ENCODE measurements around the gene AKNA. TPM values are rescaled to one million over a fixed set of nuclear protein-coding genes. Genes with fewer than 3 reads are reported as not detected.

AKNA gene
- total RNA-seq, 2 donors from 2014 or later, result 12.2 to 15.4 TPM

GRCh38 chr9:114366334-114367128 lies 21.3 kb downstream of the AKNA start:
- Mint-ChIP-seq H3K4me3 (no peak overlapping the region), H3K4me1 (peaks cover 15% of the 10 kb centered on the region), H3K9me3 (no peaks in the 10 kb centered on the region), H3K36me3 (ENCODE audit: low read depth) (peaks cover 18% of the 10 kb centered on the region), H3K27ac (no peak overlapping the region), H3K27me3 (ENCODE audit: insufficient read depth) (no peaks in the 10 kb centered on the region)
- no peak for DNase-seq
- no peak overlapping the region for H3K9ac ChIP-seq (ENCODE audit: extremely low read depth, low read length, poor library complexity, severe bottlenecking)
- no peaks in the 10 kb centered on the region for H3K36me3 ChIP-seq (ENCODE audit: control insufficient read depth, insufficient read depth, low read length)
- H3K4me1 ChIP-seq (ENCODE audit: control insufficient read depth, insufficient read depth, low read length), result peaks cover 6% of the 10 kb centered on the region
- H3K4me3 ChIP-seq (ENCODE audit: low read length), result no peak overlapping the region
- no peak overlapping the region for H3K27ac ChIP-seq (ENCODE audit: low read depth, low read length)
- 92 to 98% methylated on average over 9 to 10 of the region's 10 CpGs for WGBS, 2 experiments (ENCODE audit: insufficient coverage in 1 of 2, insufficient read length in 1 of 2)
- no peaks in the 10 kb centered on the region for H3K9me3 ChIP-seq (ENCODE audit: control insufficient read depth, low read length)
- TF ChIP-seq, protein P1, sequence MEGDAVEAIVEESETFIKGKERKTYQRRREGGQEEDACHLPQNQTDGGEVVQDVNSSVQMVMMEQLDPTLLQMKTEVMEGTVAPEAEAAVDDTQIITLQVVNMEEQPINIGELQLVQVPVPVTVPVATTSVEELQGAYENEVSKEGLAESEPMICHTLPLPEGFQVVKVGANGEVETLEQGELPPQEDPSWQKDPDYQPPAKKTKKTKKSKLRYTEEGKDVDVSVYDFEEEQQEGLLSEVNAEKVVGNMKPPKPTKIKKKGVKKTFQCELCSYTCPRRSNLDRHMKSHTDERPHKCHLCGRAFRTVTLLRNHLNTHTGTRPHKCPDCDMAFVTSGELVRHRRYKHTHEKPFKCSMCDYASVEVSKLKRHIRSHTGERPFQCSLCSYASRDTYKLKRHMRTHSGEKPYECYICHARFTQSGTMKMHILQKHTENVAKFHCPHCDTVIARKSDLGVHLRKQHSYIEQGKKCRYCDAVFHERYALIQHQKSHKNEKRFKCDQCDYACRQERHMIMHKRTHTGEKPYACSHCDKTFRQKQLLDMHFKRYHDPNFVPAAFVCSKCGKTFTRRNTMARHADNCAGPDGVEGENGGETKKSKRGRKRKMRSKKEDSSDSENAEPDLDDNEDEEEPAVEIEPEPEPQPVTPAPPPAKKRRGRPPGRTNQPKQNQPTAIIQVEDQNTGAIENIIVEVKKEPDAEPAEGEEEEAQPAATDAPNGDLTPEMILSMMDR (conservative IDR thresholded peaks at IDR 0.05), result no peak
- no peaks in the 10 kb centered on the region for H3K27me3 ChIP-seq (ENCODE audit: control insufficient read depth, insufficient read depth, low read length, poor library complexity, severe bottlenecking)

DNA sequence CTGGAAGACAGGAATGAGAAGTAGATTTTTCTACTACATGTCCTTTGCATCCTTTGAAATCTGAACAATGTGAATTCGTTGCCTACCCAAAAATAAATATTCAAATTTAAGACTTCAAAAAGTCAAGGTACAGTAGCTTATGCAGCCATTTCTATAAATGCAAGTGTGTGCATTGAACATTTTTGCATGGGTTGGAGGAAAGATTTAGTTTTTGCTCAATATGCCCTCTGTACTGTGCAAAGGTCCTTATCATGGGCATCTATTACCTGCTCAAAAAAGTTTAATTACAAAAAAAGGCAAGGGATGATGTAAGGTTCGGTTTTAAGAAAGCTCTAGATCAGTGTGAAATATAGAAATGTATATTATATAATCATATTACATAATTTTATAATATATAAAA lies 22.6 kb downstream of the AKNA start:
- Mint-ChIP-seq H3K36me3 (ENCODE audit: low read depth) (peaks cover 30% of the 10 kb centered on the region), H3K9me3 (no peaks in the 10 kb centered on the region), H3K4me3 (no peak overlapping the region), H3K27me3 (ENCODE audit: insufficient read depth) (no peaks in the 10 kb centered on the region), H3K4me1 (peaks cover 8% of the 10 kb centered on the region), H3K27ac (no peak overlapping the region)
- no peak for DNase-seq
- Histone ChIP-seq H3K27me3 (ENCODE audit: control insufficient read depth, insufficient read depth, low read length, poor library complexity, severe bottlenecking) (no peaks in the 10 kb centered on the region), H3K4me1 (ENCODE audit: control insufficient read depth, insufficient read depth, low read length) (peaks cover 2% of the 10 kb centered on the region), H3K36me3 (ENCODE audit: control insufficient read depth, insufficient read depth, low read length) (no peaks in the 10 kb centered on the region), H3K9ac (ENCODE audit: extremely low read depth, low read length, poor library complexity, severe bottlenecking) (no peak overlapping the region), H3K27ac (ENCODE audit: low read depth, low read length) (no peak overlapping the region), H3K9me3 (ENCODE audit: control insufficient read depth, low read length) (no peaks in the 10 kb centered on the region), H3K4me3 (ENCODE audit: low read length) (no peak overlapping the region)
- 73% methylated on average over 1 of the region's 2 CpGs; no CpG with 5 or more reads in 1 of the 2 experiments for WGBS, 2 experiments (ENCODE audit: insufficient coverage in 1 of 2, insufficient read length in 1 of 2)
- TF ChIP-seq, protein P1 (conservative IDR thresholded peaks at IDR 0.05), result no peak

- WGBS, 2 experiments (ENCODE audit: insufficient coverage in 1 of 2, insufficient read length in 1 of 2), result 86 to 100% methylated on average over 4 to 6 of the region's 6 CpGs
- Histone ChIP-seq H3K9me3 (ENCODE audit: control insufficient read depth, low read length) (no peaks in the 10 kb centered on the region), H3K27ac (ENCODE audit: low read depth, low read length) (no peak overlapping the region), H3K4me3 (ENCODE audit: low read length) (no peak overlapping the region), H3K9ac (ENCODE audit: extremely low read depth, low read length, poor library complexity, severe bottlenecking) (no peak overlapping the region), H3K4me1 (ENCODE audit: control insufficient read depth, insufficient read depth, low read length) (no peaks in the 10 kb centered on the region), H3K36me3 (ENCODE audit: control insufficient read depth, insufficient read depth, low read length) (no peaks in the 10 kb centered on the region), H3K27me3 (ENCODE audit: control insufficient read depth, insufficient read depth, low read length, poor library complexity, severe bottlenecking) (no peaks in the 10 kb centered on the region)
- no peaks in the 10 kb centered on the region for H3K27me3 Mint-ChIP-seq (ENCODE audit: insufficient read depth)
- H3K4me1 Mint-ChIP-seq, result no peaks in the 10 kb centered on the region
- H3K27ac Mint-ChIP-seq, result no peak overlapping the region
- H3K9me3 Mint-ChIP-seq, result no peaks in the 10 kb centered on the region
- H3K36me3 Mint-ChIP-seq (ENCODE audit: low read depth), result peaks cover 36% of the 10 kb centered on the region
- H3K4me3 Mint-ChIP-seq, result no peak overlapping the region
- no peak for DNase-seq
- TF ChIP-seq, protein P1 (conservative IDR thresholded peaks at IDR 0.05), result no peak
Measured at GRCh38 chr9:114364134-114365041, 23.4 kb downstream of the AKNA start.
